Amniotic stem cell (primary cell): ENCODE results near the gene COQ7.
A peak's percentile ranks its signal among the peaks of the same experiment; 100 is the strongest.

Experiments
- DNase-seq: peaks from one replicate; lab custom pipeline; 2025; lab: John Stamatoyannopoulos, UW

Gene COQ7

GRCh38 chr16:19067349-19068236 is at the start of gene COQ7:
Gene COQ7 (plus strand): TSS chr16:19067614. CDS start chr16:19067665, 51 bp downstream.
- DNase-seq, result peak; percentile 98

- DNase-seq, result no peak
These were observed 46.7 kb upstream of the COQ7 start for GRCh38 chr16:19020689-19021088.

DNA sequence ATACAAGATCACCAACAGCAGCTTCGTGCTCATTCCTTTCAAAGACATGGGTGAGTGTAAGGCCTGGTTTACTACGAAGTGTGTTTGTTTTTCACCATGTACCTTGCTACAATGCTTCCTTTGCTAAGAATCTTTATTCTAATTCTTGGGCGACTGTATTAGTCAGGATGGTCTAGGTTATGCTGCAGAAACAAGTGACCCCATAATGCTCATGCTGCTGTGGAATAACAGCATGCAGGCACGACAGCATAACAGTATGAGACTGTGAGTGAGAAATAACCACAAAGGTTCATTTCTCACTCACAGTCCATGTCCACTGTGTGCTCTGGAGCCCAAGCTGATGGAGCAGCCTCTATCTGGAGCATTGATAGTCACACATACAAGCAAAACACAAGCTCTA is 45.7 kb upstream of the COQ7 start:
- no peak for DNase-seq

GRCh38 chr16:19027416-19027815 is 40.0 kb upstream of the COQ7 start:
- DNase-seq, result no peak

DNA sequence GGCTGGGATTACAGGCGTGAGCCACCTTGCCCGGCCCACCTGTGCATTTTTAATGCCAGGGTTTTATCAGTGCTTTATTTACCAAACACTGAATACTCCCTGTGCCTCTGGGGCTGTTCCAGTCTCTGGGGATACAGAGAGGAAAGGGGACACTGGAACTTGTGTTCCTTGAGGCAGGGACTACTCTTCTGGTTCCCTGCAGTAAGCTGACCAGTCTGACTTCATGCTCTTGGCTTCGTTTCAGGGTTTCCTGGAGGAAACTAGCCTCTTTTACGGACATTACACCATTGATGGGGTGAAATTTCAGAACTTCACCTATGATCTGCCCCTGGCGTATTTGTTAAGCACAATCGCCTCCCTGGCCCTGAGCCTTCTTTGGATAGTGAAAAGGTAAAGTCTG is 37.4 kb upstream of the COQ7 start:
- no peak for DNase-seq

DNA sequence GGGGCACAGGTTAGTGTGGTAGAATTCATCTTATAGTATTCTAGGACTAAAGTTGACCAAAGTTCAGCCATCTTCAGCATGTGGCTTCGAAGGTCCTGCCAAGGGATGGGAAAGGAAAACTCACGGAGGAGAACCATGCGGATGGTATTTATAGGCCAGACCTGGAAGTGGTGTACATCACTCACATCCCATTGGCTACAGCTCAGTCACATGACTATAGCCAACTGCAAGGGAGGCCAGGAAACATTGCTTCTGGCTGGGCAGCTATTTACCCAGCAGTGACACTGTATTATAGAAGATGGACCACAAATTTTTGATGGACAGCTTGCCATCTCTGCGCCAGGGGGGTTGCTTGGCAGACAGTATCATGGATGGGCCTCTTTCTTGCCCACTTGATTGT is 35.7 kb upstream of the COQ7 start:
- no peak for DNase-seq

GRCh38 chr16:19033761-19034160 is 33.7 kb upstream of the COQ7 start:
- no peak for DNase-seq

DNA sequence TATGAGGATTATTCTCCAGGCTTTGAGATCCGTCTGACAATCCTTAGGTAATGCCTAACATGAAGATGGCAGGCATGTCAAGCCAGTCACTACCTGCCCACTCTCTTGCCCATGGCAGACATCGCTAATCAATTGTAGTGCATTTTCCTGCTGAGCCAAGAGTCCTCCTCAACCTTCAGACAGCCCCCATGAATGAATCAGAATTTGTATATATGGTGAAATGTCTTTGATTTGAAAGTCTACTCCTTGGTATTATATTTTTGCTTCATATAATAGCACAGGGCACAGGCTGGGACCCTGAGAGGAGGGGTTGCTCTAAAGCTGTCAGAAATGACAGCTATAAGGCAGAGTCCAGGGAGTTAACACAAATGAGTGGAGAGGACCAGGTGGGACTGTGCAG is 27.0 kb upstream of the COQ7 start:
- DNase-seq, result no peak

DNA sequence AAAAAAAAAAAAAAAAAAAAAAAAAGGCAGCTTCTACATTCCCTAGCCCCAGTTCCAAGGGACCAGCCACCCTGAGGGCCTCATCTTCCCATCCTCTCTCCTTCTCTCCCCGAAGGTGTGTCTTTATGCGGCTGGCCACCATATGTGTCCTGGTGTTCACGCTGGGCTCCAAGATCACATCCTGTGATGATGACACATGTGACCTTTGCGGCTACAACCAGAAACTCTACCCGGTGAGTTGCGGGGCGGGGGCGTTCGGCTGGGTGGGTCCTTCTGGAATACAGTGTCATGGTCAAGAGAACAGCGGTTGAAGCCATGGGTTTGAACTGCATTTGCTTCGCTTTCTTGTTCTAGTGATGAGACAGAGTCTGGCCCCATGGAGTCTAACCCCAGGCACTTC is 22.6 kb upstream of the COQ7 start:
- DNase-seq, result no peak

GRCh38 chr16:19046062-19046461 is 21.4 kb upstream of the COQ7 start:
- DNase-seq, result no peak

DNA sequence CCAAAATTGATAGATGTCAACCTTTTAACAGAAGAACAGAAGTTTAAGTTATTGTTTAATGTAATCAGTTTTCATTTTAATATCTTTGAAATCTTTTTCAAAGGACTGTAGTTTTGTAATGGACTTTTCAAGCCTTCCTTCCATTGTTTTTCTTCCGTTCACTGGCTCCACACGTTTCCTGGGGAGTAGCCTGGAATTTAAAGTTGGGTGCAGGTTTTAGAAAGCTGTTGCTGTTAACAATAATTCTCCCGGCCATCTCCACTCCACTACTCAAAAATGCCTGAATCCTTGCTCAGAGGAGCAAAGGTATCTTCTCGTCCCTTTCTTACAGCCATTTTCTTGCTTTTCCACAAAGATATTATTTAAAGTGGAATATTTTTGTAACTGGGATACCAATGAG is 4.7 kb upstream of the COQ7 start:
- DNase-seq, result no peak

DNA sequence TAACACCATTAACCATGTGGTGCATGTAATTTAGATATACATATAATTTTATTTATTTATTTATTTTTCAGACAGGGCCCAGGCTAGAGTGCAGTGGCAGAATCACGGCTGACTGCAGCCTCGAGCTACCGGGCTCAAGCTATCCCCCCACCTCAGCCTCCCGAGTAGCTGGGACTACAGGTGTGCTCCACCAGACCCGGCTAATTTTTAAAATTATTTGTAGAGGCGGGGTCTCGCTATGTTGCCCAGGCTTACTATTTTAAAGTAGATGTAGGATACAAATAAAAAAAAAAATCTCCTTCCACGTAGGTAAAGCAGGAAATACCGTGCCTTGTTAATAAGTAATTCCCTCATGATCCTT is 446 bp upstream of the COQ7 start:
- DNase-seq, result no peak

- no peak for DNase-seq
These were observed 912 bp downstream of the COQ7 start for GRCh38 chr16:19068237-19068815.

DNA sequence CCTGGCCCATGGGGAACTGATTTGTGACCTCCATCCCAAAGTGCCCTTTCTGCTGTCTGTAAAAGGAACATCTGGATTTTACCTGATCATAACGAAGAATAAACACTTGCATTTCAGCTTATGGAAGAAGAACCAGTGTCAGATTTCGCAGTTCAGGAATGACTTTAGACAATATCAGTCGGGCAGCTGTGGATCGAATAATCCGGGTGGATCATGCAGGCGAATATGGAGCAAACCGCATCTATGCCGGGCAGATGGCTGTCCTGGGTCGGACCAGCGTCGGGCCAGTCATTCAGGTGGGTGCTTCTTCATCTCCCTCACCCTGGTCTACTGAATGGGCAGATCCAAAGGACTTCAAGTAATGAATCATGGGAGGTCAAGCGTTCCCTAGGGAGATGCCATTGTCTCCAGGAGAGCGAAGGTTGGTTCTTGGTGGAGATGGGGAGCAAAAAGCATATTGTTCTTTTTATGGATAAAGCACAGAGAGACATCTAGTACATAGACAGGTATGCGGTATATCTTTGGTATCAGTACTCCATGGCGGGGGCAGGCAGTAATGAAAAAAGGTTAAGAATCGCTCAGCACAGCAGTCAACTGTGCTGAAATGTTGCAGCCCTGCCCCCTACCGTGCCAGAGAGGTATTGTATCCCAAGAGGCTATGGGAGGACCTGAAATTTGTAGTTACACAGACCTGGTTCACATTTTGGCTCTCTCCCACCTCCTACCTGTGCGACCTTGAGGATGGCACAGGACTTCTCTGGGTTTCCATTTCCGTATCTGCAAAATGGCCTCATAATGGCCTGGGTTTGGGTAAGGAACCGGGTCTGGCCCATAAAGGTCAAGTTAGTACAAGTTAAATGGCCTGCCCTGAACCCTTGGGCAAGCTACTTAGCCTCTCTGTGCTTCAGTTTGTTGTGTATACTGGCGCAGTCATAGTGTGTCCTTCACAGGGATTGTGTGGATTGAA is 4.7 kb downstream of the COQ7 start:
- peak; percentile 19 for DNase-seq

DNA sequence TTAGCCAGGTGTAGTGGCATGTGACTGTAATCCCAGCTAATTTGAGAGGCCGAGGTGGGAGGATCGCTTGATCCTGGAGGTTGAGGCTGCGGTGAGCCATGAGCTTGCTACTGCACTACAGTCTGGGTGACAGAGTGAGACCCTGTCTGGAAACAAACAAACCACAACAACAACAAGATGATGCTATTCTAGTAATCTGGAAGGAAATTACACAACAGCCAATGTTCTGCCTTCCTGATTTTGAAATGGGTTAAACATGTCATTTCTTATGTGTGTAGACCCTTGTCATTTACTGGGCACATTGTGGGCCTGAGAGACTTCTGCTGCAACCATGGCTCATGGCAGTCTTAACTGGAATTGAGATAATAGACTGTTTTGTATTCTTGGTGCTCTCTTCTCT is 5.9 kb downstream of the COQ7 start:
- DNase-seq, result no peak

GRCh38 chr16:19073863-19074262 is 6.4 kb downstream of the COQ7 start:
- DNase-seq, result no peak

GRCh38 chr16:19075511-19075910 is 8.1 kb downstream of the COQ7 start:
- no peak for DNase-seq

DNA sequence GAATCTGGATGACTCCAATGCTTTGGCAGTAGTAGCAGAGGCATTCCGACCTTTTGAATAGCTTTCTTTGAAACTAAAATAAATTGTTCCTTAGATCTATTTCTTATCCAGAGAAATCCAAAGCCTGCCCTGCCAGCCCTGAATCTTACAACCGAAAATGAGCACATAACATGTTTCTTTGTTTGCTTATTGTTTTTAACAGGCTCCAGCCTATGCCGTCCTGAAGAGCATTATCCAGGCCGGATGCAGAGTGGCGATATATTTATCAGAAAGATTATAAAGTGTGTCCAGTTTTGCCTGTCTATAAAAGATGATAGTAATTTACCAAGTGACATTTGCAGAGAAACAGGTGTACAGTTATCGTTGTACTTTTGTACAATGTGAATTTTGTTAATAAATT is 10.5 kb downstream of the COQ7 start:
- DNase-seq, result no peak

DNA sequence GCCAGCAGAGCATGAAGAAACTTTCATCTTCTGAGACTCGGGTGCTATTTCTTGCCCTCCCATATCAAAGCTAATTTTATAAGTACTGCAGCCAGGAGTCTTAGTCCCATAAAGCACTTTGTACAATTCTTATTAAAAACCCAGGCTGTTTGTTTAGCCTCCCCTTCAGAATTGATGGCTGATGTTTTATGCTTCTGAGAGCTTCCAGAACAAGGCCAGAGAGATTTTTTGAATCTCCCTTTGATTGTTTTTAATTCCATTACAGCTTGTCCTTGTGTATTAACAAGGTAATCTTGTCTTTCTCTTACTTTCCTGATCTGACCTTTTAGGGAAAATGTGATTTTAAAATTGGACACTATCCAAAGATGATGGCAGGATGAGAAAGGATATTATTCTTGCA is 16.3 kb downstream of the COQ7 start:
- DNase-seq, result no peak

- no peak for DNase-seq
These were observed 16.7 kb downstream of the COQ7 start for GRCh38 chr16:19084139-19084538.

- no peak for DNase-seq
These were observed 17.5 kb downstream of the COQ7 start for GRCh38 chr16:19084879-19085278.

- no peak for DNase-seq
These were observed 18.3 kb downstream of the COQ7 start for GRCh38 chr16:19085679-19086200.
